HG02885 (cell line): ENCODE measurements around the gene HAVCR2.

ENCODE experiments used
- ATAC-seq: cut with Tn5 transposase; IDR thresholded peaks from one replicate; pipeline ENCODE4 v1.9.1; 2021; ENCODE audit warnings: mild to moderate bottlenecking; ENCODE audit not compliant: unreplicated experiment, poor library complexity

The HAVCR2 gene

DNA sequence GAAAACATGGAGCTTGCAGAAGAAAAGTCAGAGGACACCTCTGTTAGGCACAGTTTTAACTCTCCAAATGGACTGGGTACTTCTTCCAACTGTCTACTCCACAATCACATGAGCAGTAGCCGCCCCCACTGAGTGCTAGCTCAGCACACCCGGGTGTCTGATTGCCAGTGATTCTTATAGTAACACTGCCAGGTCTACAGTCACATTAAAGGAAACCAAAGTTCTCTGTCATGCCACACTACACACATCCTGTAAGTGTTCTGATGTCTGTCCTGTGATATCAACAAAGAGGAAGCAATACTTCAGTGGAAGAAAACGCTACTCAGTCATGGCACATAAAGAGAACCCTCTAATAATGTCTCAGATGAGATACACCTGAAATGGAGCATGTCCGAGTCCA, at the start of gene HAVCR2:
TSS of gene HAVCR2 (minus strand) at position 69 of the 400 bp plus-strand sequence. CDS start at position 8, 61 bp downstream.
- peak; percentile 84 for ATAC-seq

- no peak for ATAC-seq
These were observed 48.5 kb upstream of the HAVCR2 start for GRCh38 chr5:157157293-157157891.

DNA sequence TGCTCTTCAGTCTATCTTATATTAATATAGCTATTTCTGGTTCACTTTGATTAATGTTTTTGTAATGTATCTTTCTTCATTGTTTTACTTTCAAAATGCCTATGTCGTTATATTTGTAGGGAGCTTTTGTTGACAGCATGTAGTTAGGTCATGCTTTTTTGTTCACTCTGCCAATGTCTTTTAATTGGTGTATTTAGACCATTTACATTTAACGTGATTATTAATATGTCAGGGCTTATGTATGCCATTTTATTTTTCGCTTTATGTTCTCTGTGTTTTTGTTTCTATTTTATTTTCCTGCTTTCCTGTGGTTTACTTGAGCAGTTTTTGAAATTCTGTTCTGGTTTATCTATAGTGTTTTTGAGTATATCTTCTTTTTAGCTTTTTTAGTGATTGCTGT, 46.5 kb upstream of the HAVCR2 start:
- ATAC-seq: no peak

DNA sequence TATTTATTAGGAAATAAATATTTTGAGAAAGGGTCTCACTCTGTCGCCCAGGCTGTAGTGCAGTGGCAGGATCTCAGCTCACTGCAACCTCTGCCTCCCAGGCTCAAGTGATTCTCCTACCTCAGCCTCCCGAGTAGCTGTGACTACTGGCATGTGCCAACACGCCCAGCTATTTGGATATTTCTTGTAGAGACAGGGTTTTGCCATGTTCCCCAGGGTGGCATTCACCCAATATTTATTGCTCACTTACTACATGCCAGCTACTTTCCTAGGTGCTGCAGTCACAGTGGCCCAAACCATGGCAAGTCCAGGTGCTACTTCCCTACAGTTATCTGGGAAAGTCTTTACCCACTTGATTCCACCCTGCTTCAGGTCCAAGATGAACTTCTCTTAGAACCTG, 42.2 kb upstream of the HAVCR2 start:
- ATAC-seq: no peak

DNA sequence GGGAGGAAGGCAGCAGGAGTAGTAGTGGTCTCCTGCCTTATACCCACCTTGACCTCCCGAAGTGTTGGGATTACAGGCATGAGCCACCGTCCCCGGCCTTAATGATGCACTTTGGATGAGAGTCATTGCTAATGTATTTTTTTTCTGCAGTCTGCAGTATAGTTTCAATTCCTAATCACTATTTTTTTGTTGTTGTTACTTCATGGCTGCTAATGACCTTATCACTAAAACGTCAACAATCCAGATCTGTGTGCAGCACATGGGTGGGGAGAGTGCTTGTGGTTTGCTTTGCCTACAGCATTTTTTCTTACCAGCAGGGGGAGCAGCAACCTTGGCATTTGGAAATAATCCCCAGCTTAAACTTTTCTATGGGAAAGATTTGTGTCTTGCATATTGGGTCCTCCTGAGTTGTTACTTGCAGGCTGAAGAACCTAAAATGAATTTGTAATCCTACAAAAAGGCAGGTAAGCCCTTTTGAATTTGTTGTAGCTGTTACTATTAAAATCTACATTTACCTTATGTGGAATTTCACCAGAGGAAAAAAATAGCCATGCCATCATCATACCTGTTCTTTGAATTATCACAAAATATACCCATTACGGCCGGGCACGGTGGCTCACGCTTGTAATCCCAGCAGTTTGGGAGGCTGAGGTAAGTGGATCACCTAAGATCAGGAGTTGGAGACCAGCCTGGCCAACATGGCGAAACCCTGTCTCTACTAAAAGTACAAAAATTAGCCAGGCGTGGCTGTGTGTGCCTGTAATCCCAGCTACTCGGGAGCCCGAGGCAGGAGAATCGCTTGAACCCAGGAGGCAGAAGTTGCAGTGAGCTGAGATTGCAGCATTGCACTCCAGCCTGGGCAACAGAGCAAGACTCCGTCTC, 40.1 kb upstream of the HAVCR2 start:
- peak; percentile 65 for ATAC-seq

DNA sequence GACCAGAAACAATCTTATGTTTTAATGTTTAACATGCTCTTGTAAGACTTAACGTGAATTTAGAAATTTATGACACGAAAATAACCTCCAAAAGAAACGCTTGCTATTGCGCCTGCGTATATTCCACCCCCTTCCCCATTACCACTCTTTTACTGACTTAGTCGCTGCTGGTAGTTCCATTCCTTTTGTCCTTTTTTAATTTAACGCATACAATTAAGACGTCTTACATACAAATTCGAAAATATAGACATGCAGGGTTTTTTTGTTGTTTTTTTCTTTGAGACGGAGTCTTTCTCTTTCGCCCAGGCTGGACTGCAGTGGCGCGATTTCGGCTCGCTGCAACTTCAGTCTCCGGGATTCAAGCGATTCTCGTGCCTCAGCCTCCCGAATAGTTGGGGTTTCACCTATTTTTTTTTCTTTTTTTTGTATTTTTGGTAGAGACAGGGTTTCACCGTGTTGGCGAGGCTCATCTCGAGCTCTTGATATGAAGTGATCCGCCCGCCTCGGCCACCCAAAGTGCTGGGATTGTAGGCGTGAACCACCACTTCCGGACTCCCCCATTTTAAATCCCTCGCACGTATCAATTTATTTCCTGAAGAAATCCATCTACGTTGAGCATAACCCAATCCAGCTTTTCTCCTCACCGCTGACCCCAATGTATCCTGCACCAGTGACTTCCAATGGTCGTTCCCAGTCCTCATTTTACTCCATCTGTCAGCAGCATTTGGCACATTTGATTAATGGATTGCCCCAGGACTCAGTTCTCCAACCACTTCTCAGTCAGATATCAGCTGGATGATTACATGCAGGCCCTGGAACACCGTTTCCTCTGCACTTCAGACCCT, 34.5 kb upstream of the HAVCR2 start:
- ATAC-seq: peak; percentile 35

DNA sequence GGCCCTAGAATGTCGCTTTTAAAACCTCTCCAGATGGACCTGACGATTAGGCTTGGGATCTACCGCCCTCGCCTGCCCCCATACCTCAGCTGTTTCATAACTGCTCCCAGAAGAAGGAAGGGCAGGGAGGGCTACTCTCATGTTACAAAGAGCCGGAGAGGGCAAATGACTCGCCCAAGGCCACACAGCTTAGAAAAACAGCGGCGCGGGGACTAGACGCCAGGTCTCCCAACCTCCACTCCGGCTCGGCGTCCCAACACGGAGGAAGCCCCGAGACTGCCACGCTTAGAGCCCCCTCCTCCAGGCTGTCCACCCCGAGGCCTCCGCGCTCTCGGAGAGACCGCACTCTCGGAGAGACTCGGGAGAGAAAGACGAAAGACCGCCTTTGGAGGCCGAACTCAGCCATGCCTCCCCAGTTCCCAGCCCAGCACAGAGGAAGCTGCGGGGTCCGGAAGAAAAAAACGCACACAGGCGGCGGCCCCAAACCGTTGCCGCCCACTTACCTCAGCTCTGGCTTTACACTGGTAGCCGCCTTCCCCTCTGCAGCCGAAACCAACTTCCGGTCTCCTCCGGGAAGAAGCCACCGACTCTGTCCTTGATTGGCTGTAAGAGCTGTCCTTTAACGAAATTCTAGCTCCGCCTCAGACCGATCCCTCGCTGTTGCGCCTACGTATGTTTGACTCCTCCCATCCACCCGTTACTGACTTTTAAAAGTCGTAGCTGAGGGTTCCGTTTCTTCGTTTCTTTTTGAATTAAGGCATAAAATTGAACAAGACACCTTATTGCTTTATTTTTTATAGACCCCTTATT, 33.7 kb upstream of the HAVCR2 start, which contains the start of gene MED7:
TSS of gene MED7 (minus strand) at position 549 of the 810 bp plus-strand sequence. CDS start 3,434 bp downstream, outside the sequence.
- ATAC-seq: peak; percentile 100

DNA sequence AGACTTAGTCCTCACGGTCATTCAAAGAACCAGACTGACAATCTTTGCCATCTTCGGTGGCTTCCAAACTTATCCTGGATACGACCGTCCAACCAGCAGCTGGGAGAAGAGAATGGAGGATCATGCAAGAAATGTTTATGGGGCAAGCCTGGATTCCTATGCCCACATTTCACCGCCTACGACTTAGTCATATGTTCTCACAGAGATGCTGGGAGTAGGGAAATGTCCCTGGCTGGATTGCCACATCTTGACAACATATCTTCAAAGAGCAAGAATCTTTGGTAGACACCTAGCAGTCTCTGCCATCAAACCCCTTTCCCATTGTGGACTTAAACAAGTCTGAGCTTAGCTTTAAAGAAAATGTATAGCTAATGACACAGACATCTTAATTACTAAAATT, 28.8 kb upstream of the HAVCR2 start:
- ATAC-seq: no peak

DNA sequence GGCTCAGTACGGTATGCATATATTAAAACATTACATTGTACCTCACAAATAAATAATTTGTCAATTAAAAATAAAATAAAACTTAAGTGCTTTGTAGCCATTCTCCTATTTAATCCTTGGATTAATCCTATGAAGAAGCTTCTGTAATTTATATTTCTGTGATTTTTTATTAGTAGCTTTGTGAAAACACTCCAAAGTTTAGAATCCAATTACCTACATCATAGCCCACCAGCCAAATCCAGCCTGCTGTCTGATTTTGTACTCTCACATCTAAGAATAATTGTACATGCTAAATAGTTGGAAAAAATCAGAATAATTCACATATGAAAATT, 23.4 kb upstream of the HAVCR2 start:
- ATAC-seq: no peak

GRCh38 chr5:157130925-157131324, 22.1 kb upstream of the HAVCR2 start:
- peak; percentile 40 for ATAC-seq

GRCh38 chr5:157121709-157122108, 12.9 kb upstream of the HAVCR2 start:
- ATAC-seq: no peak

DNA sequence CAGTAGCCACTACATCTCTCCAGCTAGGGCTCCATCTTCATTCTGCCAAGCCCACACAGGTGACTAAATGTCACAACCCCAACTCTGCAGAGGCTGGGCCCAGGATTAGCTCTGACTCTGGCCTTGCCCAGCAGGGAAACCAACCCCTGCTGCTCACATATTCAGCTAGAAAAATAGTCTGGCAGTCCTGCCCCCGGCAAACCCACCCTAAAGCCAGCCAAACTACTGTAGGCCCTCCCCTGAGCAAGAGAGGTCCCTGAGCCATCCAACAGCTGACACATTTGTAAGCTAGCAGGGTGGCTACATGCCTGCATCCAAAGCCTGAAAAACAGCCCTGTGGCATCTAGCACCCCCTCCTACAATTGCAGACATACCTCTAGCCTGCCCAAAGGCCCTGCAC, 11.3 kb upstream of the HAVCR2 start:
- no peak for ATAC-seq

- peak; percentile 91 for ATAC-seq
These were observed 7.7 kb upstream of the HAVCR2 start for GRCh38 chr5:157116483-157116954.

DNA sequence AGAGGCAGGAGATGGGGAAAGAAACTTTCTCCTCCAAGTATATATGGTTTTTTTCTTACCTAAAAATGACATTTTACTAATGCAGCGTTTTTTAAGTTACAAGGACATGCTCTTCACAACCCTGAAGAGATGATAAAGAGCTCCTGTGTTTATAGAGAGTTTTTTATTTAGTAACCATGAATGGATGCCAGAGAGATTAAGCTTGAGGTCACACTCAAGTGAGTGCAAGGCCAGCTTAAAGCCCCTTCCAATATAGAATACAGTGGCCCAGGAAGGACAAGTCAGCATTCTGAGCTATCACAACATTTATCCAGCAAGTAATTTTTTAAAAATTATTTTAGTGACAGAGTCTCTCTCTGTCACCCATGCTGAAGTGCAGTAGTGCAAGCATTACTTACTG, 6.7 kb upstream of the HAVCR2 start:
- no peak for ATAC-seq

DNA sequence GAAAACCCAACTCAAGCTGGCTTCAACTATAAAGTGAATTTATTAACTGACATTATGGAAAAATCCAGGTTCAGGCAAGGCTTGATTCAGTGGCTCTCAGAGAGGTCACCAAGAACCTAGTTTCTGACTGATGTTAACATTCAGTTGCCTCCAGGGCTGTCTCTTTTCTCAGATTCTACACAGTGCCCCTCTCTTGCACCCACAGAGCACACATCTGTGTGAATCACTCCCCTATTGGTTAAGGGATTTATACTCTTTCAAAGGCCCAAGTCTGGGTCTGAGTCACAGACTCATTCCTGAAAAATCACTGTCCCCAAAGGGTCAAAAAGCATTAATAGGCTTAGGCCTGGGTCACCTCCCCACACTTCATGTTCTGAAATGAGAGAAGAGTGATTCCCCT, 6.2 kb upstream of the HAVCR2 start:
- ATAC-seq: no peak

DNA sequence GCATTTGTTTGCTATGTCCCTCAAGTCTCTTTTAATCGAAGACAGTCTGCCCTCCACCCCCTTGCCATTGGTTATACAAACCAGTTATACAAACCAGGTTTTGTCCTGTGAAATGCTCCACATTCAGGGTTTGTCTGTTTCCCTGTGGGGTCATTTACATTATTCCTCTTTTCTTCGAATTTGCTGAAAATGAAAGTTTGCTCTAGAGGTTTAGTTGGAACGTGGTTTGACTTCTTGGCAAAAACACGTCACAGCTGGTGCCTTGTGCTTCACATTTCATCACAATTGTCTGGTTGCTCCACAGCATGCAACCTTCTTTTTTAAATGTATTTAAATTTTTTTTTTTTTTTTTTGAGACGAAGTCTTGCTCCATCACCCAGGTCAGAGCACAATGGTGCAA, 4.2 kb upstream of the HAVCR2 start:
- ATAC-seq: no peak

DNA sequence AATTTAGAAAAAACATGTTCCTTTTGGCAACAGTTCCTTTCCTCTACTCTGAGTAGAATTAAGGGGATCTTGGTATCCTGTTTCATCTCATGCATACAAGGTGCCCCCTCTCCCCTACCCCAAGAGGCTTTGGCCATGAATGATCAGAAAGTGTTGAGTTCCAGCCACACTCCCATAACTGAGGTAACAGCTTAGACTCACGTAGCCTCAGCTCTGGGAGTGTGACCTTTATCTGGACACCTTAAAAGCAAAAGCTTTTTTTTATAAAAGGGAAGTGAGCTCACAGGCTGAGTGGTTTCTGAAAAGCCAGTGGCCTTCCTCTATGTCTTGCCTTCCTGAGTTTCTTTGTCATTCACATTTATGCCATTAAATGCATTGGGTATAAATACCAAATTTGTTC, 900 bp upstream of the HAVCR2 start:
- ATAC-seq: peak; percentile 75

DNA sequence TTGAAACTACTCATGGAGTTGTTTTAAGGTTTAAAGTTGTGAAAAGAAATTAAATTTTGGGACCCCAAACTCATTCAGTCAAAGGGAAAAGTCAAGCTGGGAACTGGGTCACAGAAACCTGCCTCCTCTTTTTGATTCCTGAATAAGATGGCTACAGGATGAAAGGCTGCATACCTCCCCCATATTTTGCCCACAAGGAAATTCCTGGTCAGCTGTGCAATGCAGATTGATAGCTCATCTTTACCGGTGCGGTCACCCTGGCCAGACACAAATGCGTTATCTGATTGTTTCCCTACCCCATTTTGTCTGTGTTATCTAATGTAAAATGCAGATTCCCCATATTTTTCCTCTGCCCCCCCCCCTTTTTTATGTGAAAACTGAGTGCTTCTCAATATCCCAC, 1.3 kb downstream of the HAVCR2 start:
- ATAC-seq: no peak

- peak; percentile 35 for ATAC-seq
These were observed 2.0 kb downstream of the HAVCR2 start for GRCh38 chr5:157106630-157107461.
